C4-2B (cell line): Measurements from ENCODE around the gene GALNT7.

Experiments
- CTCF ChIP-seq: fragments of 450-650 bp; conservative IDR thresholded peaks from 2 replicates; pipeline ENCODE4 v1.5.1; 2017; ENCODE audit warnings: mild to moderate bottlenecking
- ZFX ChIP-seq: fragments of 450-650 bp; IDR thresholded peaks from 2 replicates; pipeline ENCODE4 v1.6.1; 2017

DNA sequence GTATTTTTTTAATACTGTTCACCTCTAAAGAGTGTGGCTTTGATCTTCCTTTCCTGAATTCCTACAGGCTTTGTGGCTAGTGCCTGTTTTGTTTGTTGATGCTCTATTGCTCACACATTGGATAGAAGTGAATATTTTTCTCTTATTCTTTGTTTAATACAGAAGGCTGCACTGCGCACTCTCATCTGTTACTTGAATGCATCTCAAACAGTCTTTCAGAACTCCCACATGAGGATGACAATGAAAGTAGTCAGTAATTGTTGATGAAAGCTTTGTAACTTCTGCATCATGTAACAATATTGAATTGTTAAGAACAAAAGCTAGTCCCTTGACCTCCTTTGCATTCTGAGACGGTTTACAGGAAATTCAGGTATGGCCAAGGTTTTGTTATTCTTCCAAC lies 29.1 kb upstream of the GALNT7 start:
- no peak for TF ChIP-seq CTCF
- no peak for TF ChIP-seq ZFX
